ENCODE results near the gene FSHR. TPM values are rescaled to one million over a fixed set of nuclear protein-coding genes. Genes with fewer than 3 reads are reported as not detected.

Gene FSHR
- total RNA-seq, 1 experiment from 2014 or later = not detected

GRCh38 chr2:49041061-49041460 lies 113.3 kb downstream of the FSHR start:
- no peak for DNase-seq (ENCODE audit: low spot score)
- in situ Hi-C loops (cut with HindIII; ENCODE audit: low sequenced_read_pairs) = no loop called here

GRCh38 chr2:49037197-49037596 lies 117.1 kb downstream of the FSHR start:
- in situ Hi-C loops (cut with HindIII; ENCODE audit: low sequenced_read_pairs) = no loop called here
- no peak for DNase-seq (ENCODE audit: low spot score)

GRCh38 chr2:49035481-49035880 lies 118.8 kb downstream of the FSHR start:
- no peak for DNase-seq (ENCODE audit: low spot score)
- in situ Hi-C loops (cut with HindIII; ENCODE audit: low sequenced_read_pairs) = no loop called here

GRCh38 chr2:49033394-49034185 lies 120.7 kb downstream of the FSHR start:
- no peak for DNase-seq (ENCODE audit: low spot score)
- in situ Hi-C loops (cut with HindIII; ENCODE audit: low sequenced_read_pairs) = no loop called here

GRCh38 chr2:49032936-49033335 lies 121.4 kb downstream of the FSHR start:
- in situ Hi-C loops (cut with HindIII; ENCODE audit: low sequenced_read_pairs) = no loop called here
- no peak for DNase-seq (ENCODE audit: low spot score)

GRCh38 chr2:49032126-49032525 lies 122.2 kb downstream of the FSHR start:
- DNase-seq (ENCODE audit: low spot score) = no peak
- in situ Hi-C loops (cut with HindIII; ENCODE audit: low sequenced_read_pairs) = no loop called here

- in situ Hi-C loops (cut with HindIII; ENCODE audit: low sequenced_read_pairs) = no loop called here
- DNase-seq (ENCODE audit: low spot score) = no peak
Observed at GRCh38 chr2:49029406-49029805, 124.9 kb downstream of the FSHR start.

GRCh38 chr2:49028101-49028500 lies 126.2 kb downstream of the FSHR start:
- no peak for DNase-seq (ENCODE audit: low spot score)
- in situ Hi-C loops (cut with HindIII; ENCODE audit: low sequenced_read_pairs) = no loop called here

GRCh38 chr2:49026706-49027105 lies 127.6 kb downstream of the FSHR start:
- in situ Hi-C loops (cut with HindIII; ENCODE audit: low sequenced_read_pairs) = no loop called here

GRCh38 chr2:49021271-49021670 lies 133.0 kb downstream of the FSHR start:
- no peak for DNase-seq (ENCODE audit: low spot score)
- in situ Hi-C loops (cut with HindIII; ENCODE audit: low sequenced_read_pairs) = no loop called here

More at GRCh38 chr2:49026706-49027105, 127.6 kb downstream of the FSHR start:
- DNase-seq (ENCODE audit: low spot score) = no peak

GRCh38 chr2:49005261-49005660 lies 149.1 kb downstream of the FSHR start:
- DNase-seq (ENCODE audit: low spot score) = no peak
- in situ Hi-C loops (cut with HindIII; ENCODE audit: low sequenced_read_pairs) = no loop called here

GRCh38 chr2:49004036-49004626 lies 150.2 kb downstream of the FSHR start:
- DNase-seq (ENCODE audit: low spot score) = no peak
- in situ Hi-C loops (cut with HindIII; ENCODE audit: low sequenced_read_pairs) = no loop called here

- in situ Hi-C loops (cut with HindIII; ENCODE audit: low sequenced_read_pairs) = no loop called here
- DNase-seq (ENCODE audit: low spot score) = no peak
Observed at GRCh38 chr2:49003201-49003600, 151.1 kb downstream of the FSHR start.

- no peak for DNase-seq (ENCODE audit: low spot score)
- in situ Hi-C loops (cut with HindIII; ENCODE audit: low sequenced_read_pairs) = no loop called here
Observed at GRCh38 chr2:49002750-49003149, 151.6 kb downstream of the FSHR start.

- in situ Hi-C loops (cut with HindIII; ENCODE audit: low sequenced_read_pairs) = no loop called here
- no peak for DNase-seq (ENCODE audit: low spot score)
Observed at GRCh38 chr2:49000695-49001094, 153.6 kb downstream of the FSHR start.

GRCh38 chr2:48998449-48998848 lies 155.9 kb downstream of the FSHR start:
- in situ Hi-C loops (cut with HindIII; ENCODE audit: low sequenced_read_pairs) = no loop called here
- no peak for DNase-seq (ENCODE audit: low spot score)

GRCh38 chr2:48993576-48993975 lies 160.7 kb downstream of the FSHR start:
- in situ Hi-C loops (cut with HindIII; ENCODE audit: low sequenced_read_pairs) = no loop called here
- DNase-seq (ENCODE audit: low spot score) = no peak

- in situ Hi-C loops (cut with HindIII; ENCODE audit: low sequenced_read_pairs) = no loop called here
- DNase-seq (ENCODE audit: low spot score) = no peak
Observed at GRCh38 chr2:48991415-48992131, 162.7 kb downstream of the FSHR start.

GRCh38 chr2:48984922-48985321 lies 169.4 kb downstream of the FSHR start:
- DNase-seq (ENCODE audit: low spot score) = no peak
- in situ Hi-C loops (cut with HindIII; ENCODE audit: low sequenced_read_pairs) = no loop called here

GRCh38 chr2:48983551-48983950 lies 170.8 kb downstream of the FSHR start:
- DNase-seq (ENCODE audit: low spot score) = no peak
- in situ Hi-C loops (cut with HindIII; ENCODE audit: low sequenced_read_pairs) = no loop called here
